Left ventricle myocardium inferior (tissue), 1 donor: ENCODE data around the gene KRTAP25-1. TPM values are rescaled to one million over a fixed set of nuclear protein-coding genes. Genes with fewer than 3 reads are reported as not detected.

ENCODE experiments used
- DNase-seq: peaks from one replicate; pipeline ENCODE4 v3.0.0-alpha.2; 2020
- H3K27ac ChIP-seq: fragments of 200-600 bp; replicated peaks from 2 replicates; pipeline ENCODE4 v1.8.0; 2021
- H3K27me3 ChIP-seq: fragments of 200-600 bp; 2 replicates; pipeline ENCODE4 v1.8.0; 2021; ENCODE audit warnings: low read depth
- H3K36me3 ChIP-seq: fragments of 200-600 bp; 2 replicates; pipeline ENCODE4 v1.8.0; 2021
- H3K4me1 ChIP-seq: fragments of 200-600 bp; 2 replicates; pipeline ENCODE4 v1.8.0; 2021
- H3K4me3 ChIP-seq: fragments of 200-600 bp; 2 replicates; pipeline ENCODE4 v1.8.0; 2021; ENCODE audit warnings: mild to moderate bottlenecking, moderate library complexity
- H3K9me3 ChIP-seq: fragments of 200-600 bp; replicated peaks from 2 replicates; pipeline ENCODE4 v1.8.0; 2021
- intact Hi-C: fragments of 100-400 bp; cut with micrococcal nuclease; formaldehyde crosslinking; loops from one replicate; pipeline ENCODE4 v1.11.0; 2022
- long read RNA-seq: library from polyadenylated mRNA; unstranded; transcript quantifications from one replicate; pipeline ENCODE4 v2.0.0, GENCODE V29; 2021
- total RNA-seq: library from RNA; stranded (reverse); fragmentation: NEBNext Ultra II Directional; extraction: Animal tissue kit (Norgen Biotek cat#: 25700); gene quantifications from one replicate; pipeline ENCODE4 v1.2.1, GENCODE V29; 2021
- TF ChIP-seq, protein P1 (sequence below): fragments of 200-600 bp; IDR thresholded peaks from 2 replicates; pipeline ENCODE4 v1.8.0; 2021; ENCODE audit warnings: antibody characterized with exemption, mild to moderate bottlenecking, borderline replicate concordance
- donor health status: DM: no; HTN: yes; CAD: no; lungs with severe emphysema.

The KRTAP25-1 gene, protein sequence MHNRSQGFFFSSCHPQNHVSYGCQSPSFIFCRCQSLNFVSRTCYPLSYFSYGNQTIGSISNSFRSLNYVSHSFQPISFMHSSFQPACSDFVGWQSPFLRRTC
- total RNA-seq: not detected
- long read RNA-seq: 0 reads

GRCh38 chr21:30289215-30289614 is at the start of gene KRTAP25-1:
TSS of gene KRTAP25-1 (minus strand) at chr21:30289514. CDS start at chr21:30289490, 24 bp downstream.
- intact Hi-C loops: no loop called here

DNA sequence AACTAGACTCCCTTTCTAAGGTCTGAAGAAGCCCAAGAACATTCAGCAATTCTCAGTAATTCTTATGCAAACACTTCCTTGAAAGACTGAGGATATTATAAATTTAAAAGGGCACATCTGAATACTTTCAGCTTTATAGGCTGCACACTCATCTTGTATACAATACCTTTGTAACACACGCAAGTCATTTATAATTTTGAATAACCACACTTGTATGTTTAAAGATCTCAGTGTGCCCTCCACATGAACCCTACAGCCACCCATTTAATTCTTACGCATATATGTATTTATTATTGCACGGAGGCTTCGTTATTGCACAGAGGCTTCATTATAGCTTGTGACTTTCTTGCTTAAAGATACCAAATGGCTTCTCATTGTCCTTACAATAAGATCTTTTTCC is 49.4 kb upstream of the KRTAP25-1 start:
- H3K4me3 ChIP-seq: no peak overlapping the region
- DNase-seq: no peak
- H3K9me3 ChIP-seq: no peaks in the 10 kb centered on the region
- TF ChIP-seq, protein P1, sequence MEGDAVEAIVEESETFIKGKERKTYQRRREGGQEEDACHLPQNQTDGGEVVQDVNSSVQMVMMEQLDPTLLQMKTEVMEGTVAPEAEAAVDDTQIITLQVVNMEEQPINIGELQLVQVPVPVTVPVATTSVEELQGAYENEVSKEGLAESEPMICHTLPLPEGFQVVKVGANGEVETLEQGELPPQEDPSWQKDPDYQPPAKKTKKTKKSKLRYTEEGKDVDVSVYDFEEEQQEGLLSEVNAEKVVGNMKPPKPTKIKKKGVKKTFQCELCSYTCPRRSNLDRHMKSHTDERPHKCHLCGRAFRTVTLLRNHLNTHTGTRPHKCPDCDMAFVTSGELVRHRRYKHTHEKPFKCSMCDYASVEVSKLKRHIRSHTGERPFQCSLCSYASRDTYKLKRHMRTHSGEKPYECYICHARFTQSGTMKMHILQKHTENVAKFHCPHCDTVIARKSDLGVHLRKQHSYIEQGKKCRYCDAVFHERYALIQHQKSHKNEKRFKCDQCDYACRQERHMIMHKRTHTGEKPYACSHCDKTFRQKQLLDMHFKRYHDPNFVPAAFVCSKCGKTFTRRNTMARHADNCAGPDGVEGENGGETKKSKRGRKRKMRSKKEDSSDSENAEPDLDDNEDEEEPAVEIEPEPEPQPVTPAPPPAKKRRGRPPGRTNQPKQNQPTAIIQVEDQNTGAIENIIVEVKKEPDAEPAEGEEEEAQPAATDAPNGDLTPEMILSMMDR: no peak
- H3K27ac ChIP-seq: no peak overlapping the region
- no peaks in the 10 kb centered on the region for H3K27me3 ChIP-seq
- no peaks in the 10 kb centered on the region for H3K36me3 ChIP-seq
- intact Hi-C loops: no loop called here
- no peaks in the 10 kb centered on the region for H3K4me1 ChIP-seq

More at GRCh38 chr21:30289215-30289614, at the start of gene KRTAP25-1:
- Histone ChIP-seq H3K36me3 (no peaks in the 10 kb centered on the region), H3K4me1 (no peaks in the 10 kb centered on the region), H3K4me3 (no peak within 1 kb of the TSS), H3K9me3 (no peaks in the 10 kb centered on the region), H3K27ac (no peak within 1 kb of the TSS), H3K27me3 (no peaks in the 10 kb centered on the region)
- no peak for DNase-seq
- TF ChIP-seq, protein P1: no peak

DNA sequence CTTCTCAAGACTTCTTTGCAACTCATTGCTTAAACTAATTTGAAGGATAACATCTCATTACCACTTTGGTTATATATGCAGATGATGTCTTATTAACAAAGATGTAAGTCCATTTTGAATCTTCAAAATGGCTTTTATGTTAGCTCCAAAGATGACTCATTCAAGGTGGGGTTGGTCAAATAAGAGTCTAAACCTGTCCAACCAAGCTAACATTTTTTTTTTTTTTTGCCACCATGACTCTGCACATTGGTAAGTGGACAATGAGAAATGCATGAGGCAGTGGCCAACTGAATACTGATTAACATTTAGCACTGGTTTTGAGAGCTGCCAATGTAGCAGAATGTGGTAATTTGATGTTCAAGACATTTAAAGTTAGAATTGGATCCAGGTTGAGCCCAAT is 48.5 kb upstream of the KRTAP25-1 start:
- no peaks in the 10 kb centered on the region for H3K4me1 ChIP-seq
- H3K36me3 ChIP-seq: no peaks in the 10 kb centered on the region
- intact Hi-C loops: no loop called here
- TF ChIP-seq, protein P1: no peak
- no peaks in the 10 kb centered on the region for H3K27me3 ChIP-seq
- H3K9me3 ChIP-seq: no peaks in the 10 kb centered on the region
- no peak for DNase-seq
- H3K27ac ChIP-seq: no peak overlapping the region
- H3K4me3 ChIP-seq: no peak overlapping the region

DNA sequence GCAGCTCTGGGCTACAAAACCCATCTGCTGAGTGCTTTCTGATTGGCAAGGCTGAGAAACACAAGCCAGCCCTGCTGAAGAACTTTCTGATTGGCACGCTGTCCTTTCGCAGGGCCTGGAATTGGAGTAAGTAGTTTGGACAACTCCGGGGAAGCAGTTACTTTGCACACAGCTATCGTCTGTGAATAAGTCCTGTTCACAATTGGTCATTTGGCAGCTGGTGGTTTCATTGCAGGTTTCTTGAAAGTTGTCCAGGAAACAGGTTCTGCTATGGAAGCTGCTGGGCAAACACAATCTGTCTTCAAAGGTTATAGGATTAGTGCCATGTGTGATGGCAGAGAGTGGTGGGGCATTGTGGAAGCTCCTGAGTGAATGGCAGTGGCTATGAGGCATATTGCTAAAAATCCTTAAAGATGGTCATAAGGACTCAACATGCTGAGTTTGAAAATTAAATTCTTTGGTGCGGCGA is 48.0 kb upstream of the KRTAP25-1 start, which contains the start of gene KRTAP27-1:
TSS of gene KRTAP27-1 (minus strand) at position 419 of the 469 bp plus-strand sequence. CDS start at position 393, 26 bp downstream.
- Histone ChIP-seq H3K27ac (no peak within 1 kb of the TSS), H3K27me3 (no peaks in the 10 kb centered on the region), H3K4me1 (no peaks in the 10 kb centered on the region), H3K9me3 (no peaks in the 10 kb centered on the region), H3K36me3 (no peaks in the 10 kb centered on the region), H3K4me3 (no peak within 1 kb of the TSS)
- TF ChIP-seq, protein P1: no peak
- DNase-seq: no peak
- intact Hi-C loops: no loop called here

DNA sequence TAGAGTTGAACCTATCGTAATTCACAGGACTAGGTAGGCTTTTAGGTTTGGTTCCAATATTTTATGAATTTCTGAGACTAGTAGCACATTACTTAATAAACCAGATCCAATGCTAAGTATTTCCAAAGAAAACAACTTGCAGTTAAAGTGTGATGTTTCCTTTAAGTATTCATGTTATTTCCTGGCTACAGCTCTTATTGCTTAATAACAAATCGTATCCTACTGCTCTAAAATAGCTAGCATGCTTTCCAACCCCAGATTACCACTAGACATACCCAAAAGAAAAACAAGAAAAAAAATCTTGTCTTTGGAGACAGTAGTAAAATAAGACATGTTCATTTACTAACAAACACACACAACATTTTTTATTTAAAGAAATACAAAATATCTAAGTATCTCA is 47.3 kb upstream of the KRTAP25-1 start:
- TF ChIP-seq, protein P1: no peak
- intact Hi-C loops: no loop called here

More for the DNA sequence above, 47.3 kb upstream of the KRTAP25-1 start:
- Histone ChIP-seq H3K36me3 (no peaks in the 10 kb centered on the region), H3K9me3 (no peaks in the 10 kb centered on the region), H3K27ac (no peak overlapping the region), H3K4me3 (no peak overlapping the region), H3K4me1 (no peaks in the 10 kb centered on the region), H3K27me3 (no peaks in the 10 kb centered on the region)
- DNase-seq: no peak
